Forelimb muscle (tissue), 1 donor: ENCODE data around the gene CTCFL. TPM values are rescaled to one million over a fixed set of nuclear protein-coding genes. Genes with fewer than 3 reads are reported as not detected.
"Not testable (repeated sequence)": the region's sequence is repeated elsewhere in the genome, so short reads cannot be mapped to it uniquely, and the experiment has no call there.

Experiments used
- DNase-seq: peaks from one replicate; pipeline ENCODE4 v3.0.0-alpha.2; 2013; ENCODE audit warnings: low read depth
- polyA plus RNA-seq: library from polyadenylated mRNA; unstranded; fragments of 120-200 nt; gene quantifications from one replicate; pipeline ENCODE4 v1.2.1, GENCODE V29; 2013; ENCODE audit not compliant: insufficient read length

The CTCFL gene
- polyA plus RNA-seq, 1 donor, result 0.22 TPM

GRCh38 chr20:57482148-57482547 is 42.8 kb downstream of the CTCFL start:
- no peak for DNase-seq

DNA sequence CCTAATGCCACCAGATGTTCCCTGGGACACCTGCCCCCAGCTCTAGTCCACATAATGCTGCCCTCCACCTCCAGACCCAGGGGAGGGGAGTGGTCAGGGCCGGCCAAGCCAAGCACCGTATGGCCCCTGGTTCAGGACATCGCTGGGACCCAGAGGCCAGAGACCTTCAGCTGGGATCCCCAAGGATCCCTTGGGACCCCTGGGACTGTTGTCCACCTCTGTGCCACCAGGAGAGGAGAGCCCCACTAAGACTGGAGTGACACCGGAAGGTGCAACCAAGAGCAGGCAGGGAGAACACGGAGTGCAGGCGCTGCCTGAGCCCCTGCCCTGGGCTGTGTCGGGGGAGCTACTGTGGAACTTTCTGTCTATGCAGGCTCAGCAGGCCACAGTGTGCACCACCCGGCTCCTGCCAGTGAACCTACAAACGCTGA is 43.6 kb downstream of the CTCFL start:
- DNase-seq, result no peak

GRCh38 chr20:57480444-57481160 is 44.3 kb downstream of the CTCFL start:
- no peak for DNase-seq

GRCh38 chr20:57479196-57479595 is 45.7 kb downstream of the CTCFL start:
- no peak for DNase-seq

GRCh38 chr20:57478176-57478575 is 46.8 kb downstream of the CTCFL start:
- DNase-seq, result no peak

DNA sequence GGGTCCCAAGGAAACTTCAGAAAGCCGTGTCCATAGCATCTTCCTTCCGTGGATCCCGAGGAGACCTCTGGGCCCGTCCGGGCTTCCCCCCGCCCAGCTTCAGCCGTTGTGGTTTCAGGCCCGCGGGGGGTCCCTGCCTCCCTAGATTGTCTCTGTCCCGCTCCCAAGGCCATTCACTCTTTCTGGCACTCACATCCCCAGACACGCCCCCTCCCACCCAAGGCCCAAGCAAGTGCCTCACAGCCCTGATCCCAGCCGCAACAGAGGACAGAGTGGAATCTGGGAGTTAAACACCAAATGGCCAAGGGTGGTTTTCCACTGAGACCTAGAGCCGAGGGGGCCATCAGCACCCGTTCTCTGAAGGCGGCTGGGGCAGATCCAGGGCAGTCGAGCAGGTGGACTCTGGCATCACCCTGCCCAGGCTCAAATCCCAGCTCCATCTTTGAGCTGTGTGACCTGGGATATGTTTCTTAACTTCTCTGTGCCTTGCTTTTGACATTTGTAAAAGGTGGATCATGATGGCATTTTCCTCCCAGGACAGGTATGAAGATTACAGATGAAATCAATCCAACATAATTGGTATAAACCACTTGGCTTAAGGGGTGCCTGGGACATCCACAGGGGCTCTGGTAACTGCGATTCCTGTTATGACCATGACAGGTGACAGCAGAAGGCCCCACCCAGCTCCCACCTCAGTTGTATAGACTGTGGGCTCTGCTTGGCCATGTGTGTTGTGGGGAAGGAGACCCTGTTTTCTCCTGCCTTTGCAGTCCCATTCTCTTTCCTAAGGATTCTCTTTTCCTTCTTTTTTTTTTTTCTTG is 48.1 kb downstream of the CTCFL start:
- DNase-seq, result no peak

DNA sequence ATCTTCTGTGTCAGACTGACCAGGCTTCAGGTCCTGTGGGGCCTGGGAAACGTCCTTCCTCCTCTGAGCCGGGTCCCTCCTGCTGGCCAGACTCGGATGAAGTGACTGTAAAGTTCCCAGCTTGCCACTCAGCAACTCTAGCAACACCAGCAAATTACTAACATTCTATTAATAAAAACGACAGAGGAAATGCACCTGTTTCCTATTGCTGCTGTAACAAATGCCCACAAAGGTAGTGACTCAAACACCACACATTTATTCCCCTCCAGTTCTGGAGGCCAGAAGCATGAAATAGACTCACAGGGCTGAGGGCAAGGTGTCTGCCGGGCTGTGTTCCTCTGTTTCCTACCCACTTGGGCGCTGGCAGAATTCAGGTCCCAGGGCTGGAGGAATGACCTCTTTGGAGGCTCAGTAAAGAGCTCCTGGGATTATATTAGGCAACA is 48.8 kb downstream of the CTCFL start:
- no peak for DNase-seq

DNA sequence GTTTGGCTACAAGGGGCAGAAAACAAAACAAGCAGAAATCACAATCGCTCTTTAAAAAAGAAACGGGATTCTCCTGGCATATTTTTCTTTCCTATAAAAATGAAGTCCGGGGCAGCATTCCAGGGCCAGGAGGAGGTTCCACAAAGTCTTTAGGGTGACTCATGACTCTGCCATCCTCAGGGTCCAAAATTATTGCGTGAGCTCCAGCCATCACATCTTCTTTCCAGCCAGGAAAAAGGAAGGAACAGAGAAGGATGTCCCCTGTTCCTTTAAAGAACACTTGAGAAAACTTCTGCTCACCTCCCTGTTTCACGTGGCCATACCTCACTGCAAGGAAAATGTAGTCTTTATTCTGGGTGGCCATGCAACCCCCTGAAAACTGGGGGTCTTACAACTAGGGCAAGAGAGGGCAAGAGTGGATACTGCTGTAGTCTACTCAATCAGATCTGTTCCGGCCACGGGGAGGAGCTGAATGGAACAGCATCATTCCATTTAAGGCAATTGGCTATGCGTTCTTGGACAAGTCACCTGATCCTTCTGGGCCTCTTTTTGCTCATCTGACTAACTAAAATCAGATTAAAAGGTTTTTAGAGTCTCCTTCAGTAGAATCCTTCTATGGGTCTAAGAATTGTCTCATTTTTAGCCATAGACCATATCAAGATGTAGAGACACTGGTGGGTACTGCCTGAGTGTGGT is 49.4 kb downstream of the CTCFL start:
- no peak for DNase-seq

- no peak for DNase-seq
Measured at GRCh38 chr20:57474816-57475215, 50.1 kb downstream of the CTCFL start.

DNA sequence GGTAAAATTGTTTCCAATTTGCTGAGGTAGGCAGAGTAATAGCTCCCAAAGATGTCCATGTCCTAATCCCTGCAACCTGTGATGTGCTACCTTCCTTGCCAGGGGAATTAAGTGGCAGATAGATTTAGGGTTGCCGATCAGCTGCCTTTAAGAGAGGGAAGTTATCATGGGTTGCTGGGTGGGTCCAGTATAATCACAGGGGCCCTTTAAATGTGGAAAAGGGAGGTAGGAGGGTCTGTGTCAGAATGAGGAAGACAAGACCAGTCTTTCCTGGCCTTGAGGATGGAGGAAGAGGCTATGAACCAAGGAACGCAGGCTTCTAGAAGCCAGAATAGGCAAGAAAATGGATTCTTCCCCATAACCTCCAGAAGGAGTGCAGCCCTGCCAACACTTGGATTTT is 50.7 kb downstream of the CTCFL start:
- DNase-seq, result no peak

DNA sequence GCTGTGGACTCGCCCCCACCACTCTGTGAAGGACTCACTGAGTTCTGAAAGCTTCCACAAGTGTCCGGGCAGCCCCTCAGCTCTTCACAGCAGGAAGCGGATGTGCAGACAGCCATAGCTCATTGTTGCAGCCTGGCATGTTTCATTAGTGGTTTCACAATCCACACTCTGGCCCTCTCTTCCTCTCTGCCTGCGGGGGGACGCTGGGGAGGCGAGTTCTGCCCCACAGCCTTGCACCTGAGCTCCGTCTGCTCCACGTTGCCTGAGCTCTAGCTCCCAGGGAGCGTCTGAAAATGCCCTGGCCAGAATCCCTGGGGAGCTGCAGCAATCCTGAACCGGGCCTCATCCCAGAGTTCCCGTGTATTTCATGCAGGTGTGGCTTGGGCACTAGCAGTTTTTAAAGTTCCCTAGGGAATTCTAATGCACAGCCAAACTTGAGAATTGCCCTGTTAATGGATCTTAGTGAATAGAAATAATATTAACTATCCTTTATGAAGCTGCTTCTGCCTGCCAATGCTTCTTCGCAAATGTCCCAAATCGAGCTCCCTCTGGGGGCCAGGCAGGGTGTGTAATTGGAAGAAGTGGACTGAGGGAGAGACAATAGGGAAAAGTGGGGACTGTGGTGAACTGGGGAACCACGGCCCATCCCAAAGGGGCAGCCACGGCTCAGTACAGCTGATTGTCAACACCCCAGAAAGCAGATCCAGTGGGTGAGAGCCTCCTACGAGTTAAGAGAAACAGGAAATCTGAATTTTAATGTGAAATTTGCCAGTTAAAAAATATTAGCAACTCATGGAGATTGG is 51.5 kb downstream of the CTCFL start:
- DNase-seq, result no peak

- not testable (repeated sequence) for DNase-seq
Measured at GRCh38 chr20:57472474-57472873, 52.5 kb downstream of the CTCFL start.

- DNase-seq, result no peak
Measured at GRCh38 chr20:57471496-57472372, 53.2 kb downstream of the CTCFL start.

GRCh38 chr20:57470666-57471495 is 54.1 kb downstream of the CTCFL start:
- no peak for DNase-seq

DNA sequence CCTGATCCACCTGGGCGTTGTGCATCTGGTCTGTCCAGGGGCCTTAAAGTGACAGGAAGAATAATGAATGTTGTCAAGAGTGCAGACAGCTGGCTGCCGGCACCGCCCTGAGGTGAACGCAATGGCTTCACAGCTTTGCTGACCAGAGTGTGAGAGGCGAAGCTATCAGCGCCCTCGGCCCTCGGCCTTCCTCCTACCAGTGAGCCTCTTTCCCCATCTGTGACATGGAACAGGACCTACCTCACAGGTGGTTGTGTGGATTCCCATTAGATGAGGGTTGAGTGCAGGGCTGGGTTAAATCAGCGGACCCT is 54.8 kb downstream of the CTCFL start:
- no peak for DNase-seq

- no peak for DNase-seq
Measured at GRCh38 chr20:57469418-57470211, 55.3 kb downstream of the CTCFL start.

- no peak for DNase-seq
Measured at GRCh38 chr20:57468523-57469417, 56.2 kb downstream of the CTCFL start.

DNA sequence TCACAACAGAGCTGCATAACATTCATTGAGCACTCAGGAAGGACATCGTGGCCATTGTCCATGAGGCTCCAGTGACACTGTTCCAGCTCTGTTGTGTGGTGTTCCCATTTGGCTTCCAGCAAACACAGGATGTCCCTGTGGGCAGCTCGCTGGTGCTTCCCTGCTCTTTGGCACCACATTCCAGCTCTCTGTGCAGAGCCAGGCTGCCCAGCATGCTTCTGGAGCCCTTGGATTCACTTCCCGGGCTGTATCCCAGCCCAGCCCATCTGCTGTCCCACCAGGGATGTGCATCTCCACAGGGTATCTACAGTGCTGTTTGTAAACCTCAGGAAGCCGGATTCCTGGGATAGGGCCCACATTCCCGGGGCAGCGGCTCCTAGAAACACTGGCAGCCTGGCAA is 57.2 kb downstream of the CTCFL start:
- no peak for DNase-seq
